Stimulated activated CD4-positive, alpha-beta T cell treated with anti-CD3 and anti-CD28 coated beads, Interleukin-15, amount 100 ng/mL, for 24 hours (primary cell): ENCODE measurements around the gene GATAD2B.
A peak's percentile ranks its signal among the peaks of the same experiment; 100 is the strongest.
"Not testable (repeated sequence)": the region's sequence is repeated elsewhere in the genome, so short reads cannot be mapped to it uniquely, and the experiment has no call there.

ENCODE experiments used
- DNase-seq: peaks from one replicate; pipeline ENCODE4 v3.0.0-alpha.2; 2020

GATAD2B gene

GRCh38 chr1:153882296-153882912, 40.4 kb downstream of the GATAD2B start:
- no peak for DNase-seq

- DNase-seq: no peak
These were observed 41.0 kb downstream of the GATAD2B start for GRCh38 chr1:153881751-153882150.

- DNase-seq: peak; percentile 37
These were observed 41.8 kb downstream of the GATAD2B start for GRCh38 chr1:153880962-153881361.

GRCh38 chr1:153880024-153880423, 42.7 kb downstream of the GATAD2B start:
- no peak for DNase-seq

GRCh38 chr1:153877112-153877511, 45.7 kb downstream of the GATAD2B start:
- DNase-seq: no peak

GRCh38 chr1:153872934-153873333, 49.8 kb downstream of the GATAD2B start:
- no peak for DNase-seq

- DNase-seq: no peak
These were observed 50.4 kb downstream of the GATAD2B start for GRCh38 chr1:153872331-153872730.

- DNase-seq: no peak
These were observed 53.3 kb downstream of the GATAD2B start for GRCh38 chr1:153869486-153869885.

- no peak for DNase-seq
These were observed 56.5 kb downstream of the GATAD2B start for GRCh38 chr1:153866045-153866850.

- DNase-seq: no peak
These were observed 62.5 kb downstream of the GATAD2B start for GRCh38 chr1:153860285-153860684.

GRCh38 chr1:153857505-153857904, 65.3 kb downstream of the GATAD2B start:
- no peak for DNase-seq

- no peak for DNase-seq
These were observed 66.0 kb downstream of the GATAD2B start for GRCh38 chr1:153856763-153857162.

- DNase-seq: no peak
These were observed 70.6 kb downstream of the GATAD2B start for GRCh38 chr1:153852170-153852569.

- DNase-seq: peak; percentile 33
These were observed 73.1 kb downstream of the GATAD2B start for GRCh38 chr1:153849487-153850185.

- DNase-seq: no peak
These were observed 74.0 kb downstream of the GATAD2B start for GRCh38 chr1:153848805-153849204.

- DNase-seq: no peak
These were observed 77.6 kb downstream of the GATAD2B start for GRCh38 chr1:153845158-153845557.

- DNase-seq: not testable (repeated sequence)
These were observed 78.4 kb downstream of the GATAD2B start for GRCh38 chr1:153844349-153844748.

- no peak for DNase-seq
These were observed 80.7 kb downstream of the GATAD2B start for GRCh38 chr1:153842006-153842471.

GRCh38 chr1:153841463-153841994, 81.2 kb downstream of the GATAD2B start:
- no peak for DNase-seq

- DNase-seq: not testable (repeated sequence)
These were observed 82.0 kb downstream of the GATAD2B start for GRCh38 chr1:153840774-153841173.

- DNase-seq: not testable (repeated sequence)
These were observed 88.8 kb downstream of the GATAD2B start for GRCh38 chr1:153833968-153834367.

- DNase-seq: no peak
These were observed 89.6 kb downstream of the GATAD2B start for GRCh38 chr1:153833171-153833570.

- DNase-seq: no peak
These were observed 90.5 kb downstream of the GATAD2B start for GRCh38 chr1:153832293-153832692.
